H1 (cell line): ENCODE results near the gene PSORS1C2.

Source experiments
- BACH1 ChIP-seq: IDR thresholded peaks from 2 replicates; pipeline ENCODE4 v1.6.1; 2012; ENCODE audit warnings: low read length, improper control_type of control experiment
- CBX8 ChIP-seq: fragments of 300-800, 300-1000 bp; sonication (generic); IDR thresholded peaks from 2 replicates; pipeline ENCODE4 v1.7.1; 2016; ENCODE audit warnings: low read depth, low read length, borderline replicate concordance
- EP300 ChIP-seq, 2 experiments: IDR thresholded peaks; 1 replicate in 1 of 2; 2 replicates in 1 of 2; pipeline ENCODE4 v1.6.1; 2011 to 2012; ENCODE audit warnings: low read depth in 2 of 2, low read length in 2 of 2, mild to moderate bottlenecking in 2 of 2, borderline replicate concordance in 1 of 2, inconsistent platforms in 1 of 2, moderate library complexity in 1 of 2
- GABPA ChIP-seq: IDR thresholded peaks from 2 replicates; pipeline ENCODE4 v1.6.1; 2011; ENCODE audit warnings: mild to moderate bottlenecking, low read length, moderate library complexity, borderline replicate concordance; ENCODE audit not compliant: insufficient read depth
- HDAC6 ChIP-seq: IDR thresholded peaks from one replicate; pipeline ENCODE4 v1.7.1; 2012; ENCODE audit warnings: low read depth, mild to moderate bottlenecking, inconsistent platforms, low read length, moderate library complexity
- JUND ChIP-seq: IDR thresholded peaks from 2 replicates; pipeline ENCODE4 v1.6.1; 2011; ENCODE audit warnings: mild to moderate bottlenecking, improper control_type of control experiment, low read length
- MAFK ChIP-seq: IDR thresholded peaks from 2 replicates; pipeline ENCODE4 v1.6.1; 2012; ENCODE audit warnings: low read depth, mild to moderate bottlenecking, improper control_type of control experiment, low read length
- POLR2A ChIP-seq, 2 experiments: IDR thresholded peaks; 1 replicate in 1 of 2; 2 replicates in 1 of 2; pipeline ENCODE4 v1.6.1; 2011; ENCODE audit warnings: low read depth in 2 of 2, low read length in 2 of 2, mild to moderate bottlenecking in 2 of 2; ENCODE audit errors: control extremely low read depth in 1 of 2
- RFX5 ChIP-seq: IDR thresholded peaks from 2 replicates; pipeline ENCODE4 v1.6.1; 2011; ENCODE audit warnings: low read depth, low read length, improper control_type of control experiment, borderline replicate concordance
- SUZ12 ChIP-seq: fragments of 200-600 bp; sonication (generic); IDR thresholded peaks from 2 replicates; pipeline ENCODE4 v1.6.1; 2012; ENCODE audit warnings: mild to moderate bottlenecking, inconsistent platforms, low read length, moderate library complexity, mixed read lengths
- TF ChIP-seq, protein P1 (sequence below), 3 experiments: IDR thresholded peaks; 1 replicate in 2 of 3; 2 replicates in 1 of 3; pipeline versions ENCODE4 v1.5.1 to v1.6.1; 2011; ENCODE audit warnings: low read length in 3 of 3, mild to moderate bottlenecking in 3 of 3, inconsistent platforms in 2 of 3, low read depth in 1 of 3, moderate library complexity in 1 of 3; ENCODE audit not compliant: insufficient read depth in 1 of 3; ENCODE audit errors: control extremely low read depth in 1 of 3

DNA sequence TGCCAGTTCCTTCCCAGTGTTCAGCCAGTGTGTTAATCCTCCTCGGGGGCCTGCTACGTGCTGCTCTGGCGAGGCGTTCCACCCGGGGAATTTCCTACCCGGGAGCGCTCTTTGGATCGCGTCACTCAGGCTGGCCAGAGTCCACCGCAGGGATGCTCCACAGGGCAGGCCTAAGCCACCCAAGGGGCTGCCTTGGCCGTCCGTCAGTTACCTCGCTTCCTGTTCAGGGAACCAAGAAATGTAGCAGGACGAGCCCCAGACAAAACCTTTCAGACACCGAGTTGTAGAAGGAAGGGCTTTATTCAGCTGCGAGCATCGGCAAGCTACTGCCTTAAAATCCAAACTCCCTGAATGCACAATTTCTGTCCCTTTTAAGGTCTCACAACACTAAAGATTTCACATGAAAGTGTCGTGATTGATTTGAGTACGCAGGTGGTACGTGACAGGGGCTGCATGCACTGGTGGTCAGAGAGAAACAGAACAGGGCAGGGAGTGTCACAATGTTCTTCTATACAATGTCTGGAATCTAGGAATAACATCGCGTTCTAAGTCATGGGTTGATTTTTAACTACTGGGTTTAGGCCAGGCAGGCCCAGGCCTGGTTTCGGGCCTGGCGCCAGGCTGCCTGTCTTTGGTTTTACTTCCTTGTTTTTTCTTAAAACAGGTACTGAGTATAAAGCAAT, 47.3 kb upstream of the PSORS1C2 start:
- no peak for TF ChIP-seq BACH1
- TF ChIP-seq RFX5: no peak
- TF ChIP-seq, protein P1, sequence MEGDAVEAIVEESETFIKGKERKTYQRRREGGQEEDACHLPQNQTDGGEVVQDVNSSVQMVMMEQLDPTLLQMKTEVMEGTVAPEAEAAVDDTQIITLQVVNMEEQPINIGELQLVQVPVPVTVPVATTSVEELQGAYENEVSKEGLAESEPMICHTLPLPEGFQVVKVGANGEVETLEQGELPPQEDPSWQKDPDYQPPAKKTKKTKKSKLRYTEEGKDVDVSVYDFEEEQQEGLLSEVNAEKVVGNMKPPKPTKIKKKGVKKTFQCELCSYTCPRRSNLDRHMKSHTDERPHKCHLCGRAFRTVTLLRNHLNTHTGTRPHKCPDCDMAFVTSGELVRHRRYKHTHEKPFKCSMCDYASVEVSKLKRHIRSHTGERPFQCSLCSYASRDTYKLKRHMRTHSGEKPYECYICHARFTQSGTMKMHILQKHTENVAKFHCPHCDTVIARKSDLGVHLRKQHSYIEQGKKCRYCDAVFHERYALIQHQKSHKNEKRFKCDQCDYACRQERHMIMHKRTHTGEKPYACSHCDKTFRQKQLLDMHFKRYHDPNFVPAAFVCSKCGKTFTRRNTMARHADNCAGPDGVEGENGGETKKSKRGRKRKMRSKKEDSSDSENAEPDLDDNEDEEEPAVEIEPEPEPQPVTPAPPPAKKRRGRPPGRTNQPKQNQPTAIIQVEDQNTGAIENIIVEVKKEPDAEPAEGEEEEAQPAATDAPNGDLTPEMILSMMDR (IDR thresholded peaks at IDR 0.05; ENCODE audit: control extremely low read depth in 1 of 3, insufficient read depth in 1 of 3, low read depth in 1 of 3, low read length in 3 of 3): no peak
- TF ChIP-seq SUZ12: no peak
- no peak for TF ChIP-seq POLR2A (IDR thresholded peaks at IDR 0.05; ENCODE audit: control extremely low read depth in 1 of 2, low read depth in 2 of 2, low read length in 2 of 2)
- TF ChIP-seq EP300 (IDR thresholded peaks at IDR 0.05; ENCODE audit: borderline replicate concordance in 1 of 2, low read depth in 2 of 2, low read length in 2 of 2): no peak
- no peak for TF ChIP-seq MAFK
- no peak for TF ChIP-seq GABPA
- no peak for TF ChIP-seq HDAC6
- no peak for TF ChIP-seq JUND
- TF ChIP-seq CBX8: no peak
